Amniotic epithelial cell (primary cell): Measurements from ENCODE around the gene THSD4.
A peak's percentile ranks its signal among the peaks of the same experiment; 100 is the strongest.

Experiments used
- DNase-seq: peaks from one replicate; pipeline ENCODE4 v3.0.0-alpha.2; 2010; ENCODE audit warnings: low read depth

The THSD4 gene

GRCh38 chr15:71545223-71545760, 430.0 kb downstream of the THSD4 start:
- peak; percentile 61 for DNase-seq

GRCh38 chr15:71545923-71546322, 430.7 kb downstream of the THSD4 start:
- no peak for DNase-seq

- DNase-seq = no peak
Observed at GRCh38 chr15:71547011-71547410, 431.7 kb downstream of the THSD4 start.

GRCh38 chr15:71548401-71548807, 433.1 kb downstream of the THSD4 start:
- no peak for DNase-seq

- DNase-seq = no peak
Observed at GRCh38 chr15:71549091-71549490, 433.8 kb downstream of the THSD4 start.

GRCh38 chr15:71549697-71550096, 434.4 kb downstream of the THSD4 start:
- DNase-seq = no peak

GRCh38 chr15:71551566-71551965, 436.3 kb downstream of the THSD4 start:
- no peak for DNase-seq

GRCh38 chr15:71559098-71559497, 443.8 kb downstream of the THSD4 start:
- DNase-seq = peak; percentile 96

- no peak for DNase-seq
Observed at GRCh38 chr15:71559616-71560015, 444.3 kb downstream of the THSD4 start.

- DNase-seq = peak; percentile 81
Observed at GRCh38 chr15:71562251-71562650, 447.0 kb downstream of the THSD4 start.

GRCh38 chr15:71564217-71564616, 448.9 kb downstream of the THSD4 start:
- no peak for DNase-seq

GRCh38 chr15:71565006-71565405, 449.7 kb downstream of the THSD4 start:
- no peak for DNase-seq

- no peak for DNase-seq
Observed at GRCh38 chr15:71565631-71566160, 450.4 kb downstream of the THSD4 start.

GRCh38 chr15:71566226-71566625, 451.0 kb downstream of the THSD4 start:
- peak; percentile 81 for DNase-seq

GRCh38 chr15:71567173-71567572, 451.9 kb downstream of the THSD4 start:
- DNase-seq = no peak

- no peak for DNase-seq
Observed at GRCh38 chr15:71568227-71568626, 453.0 kb downstream of the THSD4 start.

GRCh38 chr15:71570736-71571135, 455.5 kb downstream of the THSD4 start:
- DNase-seq = no peak

GRCh38 chr15:71571641-71572040, 456.4 kb downstream of the THSD4 start:
- DNase-seq = no peak

GRCh38 chr15:71572452-71573053, 457.3 kb downstream of the THSD4 start:
- no peak for DNase-seq

GRCh38 chr15:71573599-71573998, 458.3 kb downstream of the THSD4 start:
- no peak for DNase-seq

- DNase-seq = peak; percentile 19
Observed at GRCh38 chr15:71575474-71576045, 460.3 kb downstream of the THSD4 start.

GRCh38 chr15:71577071-71577470, 461.8 kb downstream of the THSD4 start:
- DNase-seq = no peak

GRCh38 chr15:71581398-71581930, 466.2 kb downstream of the THSD4 start:
- no peak for DNase-seq
